Dendritic cell treated with granulocyte-macrophage colony-stimulating factor and Interleukin-4, amounts not matched to agents 40 ng/mL and 50 ng/mL, for 4 days (primary cell): ENCODE data around the gene KLK5.
"Not testable (repeated sequence)": the region's sequence is repeated elsewhere in the genome, so short reads cannot be mapped to it uniquely, and the experiment has no call there.

Source experiments
- H3K27ac Mint-ChIP-seq: one replicate; pipeline ENCODE4 v1.8.0; 2022; ENCODE audit warnings: mild to moderate bottlenecking, mixed read lengths
- H3K27me3 Mint-ChIP-seq: one replicate; pipeline ENCODE4 v1.8.0; 2022; ENCODE audit warnings: mild to moderate bottlenecking, mixed read lengths
- H3K36me3 Mint-ChIP-seq: one replicate; pipeline ENCODE4 v1.8.0; 2022; ENCODE audit warnings: low read depth, mixed read lengths
- H3K4me1 Mint-ChIP-seq: one replicate; pipeline ENCODE4 v1.8.0; 2022; ENCODE audit warnings: low read depth, mixed read lengths
- H3K4me3 Mint-ChIP-seq: one replicate; pipeline ENCODE4 v1.8.0; 2022; ENCODE audit warnings: mild to moderate bottlenecking, moderate library complexity, mixed read lengths
- H3K9me3 Mint-ChIP-seq: one replicate; pipeline ENCODE4 v1.8.0; 2022; ENCODE audit warnings: mixed read lengths
- intact Hi-C: fragments of 100-400 bp; cut with micrococcal nuclease; formaldehyde crosslinking; loops from one replicate; pipeline ENCODE4 v1.15.0; 2022

The KLK5 gene

GRCh38 chr19:50952910-50953309 lies at the start of gene KLK5:
KLK5 (minus strand) TSS chr19:50953038; CDS start chr19:50952657, 381 bp downstream.
- Mint-ChIP-seq H3K27me3 (peaks cover 18% of the 10 kb centered on the region), H3K27ac (no peak within 1 kb of the TSS)
- intact Hi-C loops: no loop called here

GRCh38 chr19:51002089-51002532 lies 49.3 kb upstream of the KLK5 start:
- Mint-ChIP-seq H3K27ac (no peak overlapping the region), H3K4me1 (no peaks in the 10 kb centered on the region), H3K36me3 (no peaks in the 10 kb centered on the region), H3K4me3 (no peak overlapping the region), H3K27me3 (peaks cover 44% of the 10 kb centered on the region), H3K9me3 (no peaks in the 10 kb centered on the region)
- intact Hi-C loops: no loop called here

More at GRCh38 chr19:50952910-50953309, at the start of gene KLK5:
- H3K4me3 Mint-ChIP-seq: no peak within 1 kb of the TSS
- no peaks in the 10 kb centered on the region for H3K36me3 Mint-ChIP-seq
- no peaks in the 10 kb centered on the region for H3K4me1 Mint-ChIP-seq
- no peaks in the 10 kb centered on the region for H3K9me3 Mint-ChIP-seq

GRCh38 chr19:51001515-51001914 lies 48.7 kb upstream of the KLK5 start, which contains the start of gene KLK8:
KLK8 (minus strand) TSS chr19:51001604; CDS start chr19:51001167, 437 bp downstream.
- Mint-ChIP-seq H3K9me3 (no peaks in the 10 kb centered on the region), H3K27ac (no peak within 1 kb of the TSS), H3K27me3 (peaks cover 48% of the 10 kb centered on the region), H3K4me1 (no peaks in the 10 kb centered on the region), H3K36me3 (no peaks in the 10 kb centered on the region), H3K4me3 (no peak within 1 kb of the TSS)
- intact Hi-C loops: no loop called here

- intact Hi-C loops: no loop called here
- Mint-ChIP-seq H3K36me3 (no peaks in the 10 kb centered on the region), H3K27ac (no peak overlapping the region), H3K9me3 (no peaks in the 10 kb centered on the region), H3K4me1 (no peaks in the 10 kb centered on the region), H3K4me3 (no peak overlapping the region), H3K27me3 (peaks cover 42% of the 10 kb centered on the region)
Observed at GRCh38 chr19:51000981-51001380, 48.1 kb upstream of the KLK5 start.

GRCh38 chr19:51000426-51000825 lies 47.6 kb upstream of the KLK5 start:
- intact Hi-C loops: no loop called here
- Mint-ChIP-seq H3K27me3 (peaks cover 42% of the 10 kb centered on the region), H3K27ac (no peak overlapping the region), H3K4me3 (no peak overlapping the region), H3K9me3 (no peaks in the 10 kb centered on the region), H3K36me3 (no peaks in the 10 kb centered on the region), H3K4me1 (no peaks in the 10 kb centered on the region)

GRCh38 chr19:50998686-50999085 lies 45.8 kb upstream of the KLK5 start:
- Mint-ChIP-seq H3K4me3 (no peak overlapping the region), H3K36me3 (no peaks in the 10 kb centered on the region), H3K27ac (no peak overlapping the region), H3K27me3 (peaks cover 41% of the 10 kb centered on the region), H3K4me1 (no peaks in the 10 kb centered on the region), H3K9me3 (no peaks in the 10 kb centered on the region)
- intact Hi-C loops: no loop called here

- Mint-ChIP-seq H3K27ac (no peak overlapping the region), H3K4me1 (no peaks in the 10 kb centered on the region), H3K9me3 (no peaks in the 10 kb centered on the region), H3K27me3 (peaks cover 36% of the 10 kb centered on the region), H3K4me3 (no peak overlapping the region), H3K36me3 (no peaks in the 10 kb centered on the region)
- intact Hi-C loops: no loop called here
Observed at GRCh38 chr19:50998061-50998460, 45.2 kb upstream of the KLK5 start.

- H3K4me3 Mint-ChIP-seq: no peak overlapping the region
- intact Hi-C loops: no loop called here
- no peak overlapping the region for H3K27ac Mint-ChIP-seq
- H3K9me3 Mint-ChIP-seq: no peaks in the 10 kb centered on the region
- peaks cover 13% of the 10 kb centered on the region for H3K27me3 Mint-ChIP-seq
- no peaks in the 10 kb centered on the region for H3K36me3 Mint-ChIP-seq
- H3K4me1 Mint-ChIP-seq: no peaks in the 10 kb centered on the region
Observed at GRCh38 chr19:50994129-50994528, 41.3 kb upstream of the KLK5 start.

- peaks cover 14% of the 10 kb centered on the region for H3K27me3 Mint-ChIP-seq
- H3K27ac Mint-ChIP-seq: no peak overlapping the region
- no peak overlapping the region for H3K4me3 Mint-ChIP-seq
- no peaks in the 10 kb centered on the region for H3K36me3 Mint-ChIP-seq
- H3K4me1 Mint-ChIP-seq: no peaks in the 10 kb centered on the region
- no peaks in the 10 kb centered on the region for H3K9me3 Mint-ChIP-seq
- intact Hi-C loops: no loop called here
Observed at GRCh38 chr19:50992666-50993035, 39.8 kb upstream of the KLK5 start.

GRCh38 chr19:50984416-50984815 lies 31.6 kb upstream of the KLK5 start:
- H3K27me3 Mint-ChIP-seq: peaks cover 43% of the 10 kb centered on the region
- H3K4me3 Mint-ChIP-seq, H3K36me3 Mint-ChIP-seq, intact Hi-C loops, H3K4me1 Mint-ChIP-seq, H3K9me3 Mint-ChIP-seq, H3K27ac Mint-ChIP-seq: not testable (repeated sequence)

GRCh38 chr19:50983625-50984292 lies 30.9 kb upstream of the KLK5 start, which contains the start of gene KLK7:
KLK7 (minus strand) TSS chr19:50983917; CDS start chr19:50982399, 1,518 bp downstream.
- Mint-ChIP-seq H3K4me3 (no peak within 1 kb of the TSS), H3K27me3 (peaks cover 45% of the 10 kb centered on the region), H3K4me1 (no peaks in the 10 kb centered on the region), H3K9me3 (no peaks in the 10 kb centered on the region), H3K36me3 (no peaks in the 10 kb centered on the region), H3K27ac (no peak within 1 kb of the TSS)
- intact Hi-C loops: no loop called here

- Mint-ChIP-seq H3K27me3 (peaks cover 46% of the 10 kb centered on the region), H3K9me3 (no peaks in the 10 kb centered on the region), H3K27ac (no peak overlapping the region), H3K36me3 (no peaks in the 10 kb centered on the region), H3K4me1 (no peaks in the 10 kb centered on the region), H3K4me3 (no peak overlapping the region)
- intact Hi-C loops: no loop called here
Observed at GRCh38 chr19:50982186-50982585, 29.3 kb upstream of the KLK5 start.

GRCh38 chr19:50981587-50982146 lies 28.8 kb upstream of the KLK5 start:
- intact Hi-C loops: no loop called here
- Mint-ChIP-seq H3K4me1 (no peaks in the 10 kb centered on the region), H3K27ac (no peak overlapping the region), H3K4me3 (no peak overlapping the region), H3K27me3 (peaks cover 46% of the 10 kb centered on the region), H3K9me3 (no peaks in the 10 kb centered on the region), H3K36me3 (no peaks in the 10 kb centered on the region)

GRCh38 chr19:50980208-50980607 lies 27.4 kb upstream of the KLK5 start:
- Mint-ChIP-seq H3K9me3 (no peaks in the 10 kb centered on the region), H3K4me3 (no peak overlapping the region), H3K36me3 (no peaks in the 10 kb centered on the region), H3K27me3 (peaks cover 47% of the 10 kb centered on the region), H3K27ac (no peak overlapping the region), H3K4me1 (no peaks in the 10 kb centered on the region)
- intact Hi-C loops: no loop called here

GRCh38 chr19:50979758-50980157 lies 26.9 kb upstream of the KLK5 start:
- Mint-ChIP-seq H3K4me3 (no peak overlapping the region), H3K27me3 (peaks cover 47% of the 10 kb centered on the region), H3K4me1 (no peaks in the 10 kb centered on the region), H3K27ac (no peak overlapping the region), H3K36me3 (no peaks in the 10 kb centered on the region), H3K9me3 (no peaks in the 10 kb centered on the region)
- intact Hi-C loops: no loop called here
